KMS-11 (cell line): ENCODE results near the gene DLG2.
"Not testable (repeated sequence)": the region's sequence is repeated elsewhere in the genome, so short reads cannot be mapped to it uniquely, and the experiment has no call there.

ENCODE experiments used
- H2AFZ ChIP-seq: fragments of 200-600 bp; sonication (generic); 2 replicates; pipeline ENCODE4 v1.6.1; 2016; ENCODE audit warnings: antibody characterized with exemption, mixed run types, low read depth
- H3K27ac ChIP-seq: fragments of 200-600 bp; sonication (generic); 2 replicates; pipeline ENCODE4 v1.6.1; 2016; ENCODE audit warnings: mild to moderate bottlenecking, mixed run types
- H3K27me3 ChIP-seq: fragments of 200-600 bp; sonication (generic); 2 replicates; pipeline ENCODE4 v1.6.1; 2017; ENCODE audit warnings: mild to moderate bottlenecking, low read depth, mixed run types, moderate library complexity; ENCODE audit not compliant: insufficient read depth
- H3K36me3 ChIP-seq: fragments of 200-600 bp; sonication (generic); 2 replicates; pipeline ENCODE4 v1.6.1; 2017; ENCODE audit warnings: mild to moderate bottlenecking, mixed run types; ENCODE audit not compliant: insufficient read depth
- H3K4me1 ChIP-seq: fragments of 200-600 bp; sonication (generic); 2 replicates; pipeline ENCODE4 v1.6.1; 2016; ENCODE audit warnings: mild to moderate bottlenecking, low read depth, mixed run types; ENCODE audit not compliant: poor library complexity, severe bottlenecking
- H3K4me2 ChIP-seq: fragments of 200-600 bp; sonication (generic); 2 replicates; pipeline ENCODE4 v1.7.0; 2016; ENCODE audit warnings: mild to moderate bottlenecking, mixed run types
- H3K4me3 ChIP-seq: fragments of 200-600 bp; sonication (generic); IDR thresholded peaks from 2 replicates; pipeline ENCODE4 v1.6.1; 2017; ENCODE audit warnings: low read depth, low read length, mixed read lengths; ENCODE audit not compliant: insufficient read depth
- H3K79me2 ChIP-seq: fragments of 200-600 bp; sonication (generic); 2 replicates; pipeline ENCODE4 v1.6.1; 2016; ENCODE audit warnings: low read depth, mixed run types; ENCODE audit not compliant: insufficient read depth
- H3K9ac ChIP-seq: fragments of 200-600 bp; sonication (generic); 2 replicates; pipeline ENCODE4 v1.6.1; 2016; ENCODE audit warnings: mild to moderate bottlenecking, mixed run types
- H4K20me1 ChIP-seq: fragments of 200-600 bp; sonication (generic); 2 replicates; pipeline ENCODE4 v1.6.1; 2016; ENCODE audit warnings: mild to moderate bottlenecking, mixed run types; ENCODE audit not compliant: insufficient read depth
- TF ChIP-seq, protein P1 (sequence below): fragments of 200-600 bp; sonication (generic); conservative IDR thresholded peaks from 2 replicates; pipeline ENCODE4 v1.6.1; 2017; ENCODE audit warnings: low read depth, mild to moderate bottlenecking, antibody characterized with exemption, low read length, moderate library complexity, mixed read lengths

DLG2 gene

DNA sequence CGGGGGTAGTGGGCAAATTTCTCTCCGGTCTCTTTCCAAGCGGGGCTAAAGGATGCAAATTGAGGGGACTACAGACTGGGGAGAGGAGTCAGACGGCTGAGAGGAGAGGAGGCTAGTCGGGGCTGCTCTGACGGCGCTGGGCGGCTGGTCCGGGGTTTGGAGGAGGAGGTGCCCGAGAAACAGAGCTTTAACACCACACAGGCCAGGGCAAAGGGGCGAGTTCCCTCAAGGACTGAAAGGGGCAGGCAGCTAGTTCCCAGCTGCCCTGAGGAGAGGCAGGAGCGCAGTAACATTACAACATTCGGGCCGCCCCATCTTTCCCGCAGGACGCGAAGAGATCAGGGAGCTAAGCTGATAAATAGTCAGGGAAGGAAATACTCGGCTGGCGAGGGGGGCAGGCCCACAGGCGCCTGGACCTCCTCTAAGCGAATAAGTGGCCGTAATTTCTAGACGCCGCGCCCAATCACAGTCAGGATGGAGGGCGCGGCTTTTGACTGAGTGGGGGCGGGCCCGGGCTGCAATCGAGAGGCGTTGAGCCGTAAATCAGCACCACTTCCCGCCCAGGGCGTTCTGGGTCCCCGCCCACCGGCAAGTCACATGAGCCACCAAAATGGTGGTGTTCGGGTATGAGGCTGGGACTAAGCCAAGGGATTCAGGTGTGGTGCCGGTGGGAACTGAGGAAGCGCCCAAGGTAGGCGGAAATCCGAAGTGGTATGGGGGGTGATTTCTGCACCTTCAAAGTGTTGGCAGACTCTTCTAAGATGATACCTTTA, 1.0 kb upstream of the DLG2 start, which contains the start of gene TMEM126B:
TMEM126B (plus strand) TSS at position 596 of the 773 bp plus-strand sequence; CDS start at position 611, 15 bp downstream.
- Histone ChIP-seq H3K27ac (peak within 1 kb of the TSS; percentile 42), H3K79me2 (peaks cover 38% of the 10 kb centered on the region), H3K9ac (peak within 1 kb of the TSS; percentile 68), H3K27me3 (no peaks in the 10 kb centered on the region), H3K4me2 (peak within 1 kb of the TSS; percentile 48), H3K36me3 (no peaks in the 10 kb centered on the region), H4K20me1 (no peaks in the 10 kb centered on the region), H3K4me1 (peaks cover 16% of the 10 kb centered on the region), H3K4me3 (peak within 1 kb of the TSS; percentile 39), H2AFZ (peak within 1 kb of the TSS; percentile 94)
- TF ChIP-seq, protein P1, sequence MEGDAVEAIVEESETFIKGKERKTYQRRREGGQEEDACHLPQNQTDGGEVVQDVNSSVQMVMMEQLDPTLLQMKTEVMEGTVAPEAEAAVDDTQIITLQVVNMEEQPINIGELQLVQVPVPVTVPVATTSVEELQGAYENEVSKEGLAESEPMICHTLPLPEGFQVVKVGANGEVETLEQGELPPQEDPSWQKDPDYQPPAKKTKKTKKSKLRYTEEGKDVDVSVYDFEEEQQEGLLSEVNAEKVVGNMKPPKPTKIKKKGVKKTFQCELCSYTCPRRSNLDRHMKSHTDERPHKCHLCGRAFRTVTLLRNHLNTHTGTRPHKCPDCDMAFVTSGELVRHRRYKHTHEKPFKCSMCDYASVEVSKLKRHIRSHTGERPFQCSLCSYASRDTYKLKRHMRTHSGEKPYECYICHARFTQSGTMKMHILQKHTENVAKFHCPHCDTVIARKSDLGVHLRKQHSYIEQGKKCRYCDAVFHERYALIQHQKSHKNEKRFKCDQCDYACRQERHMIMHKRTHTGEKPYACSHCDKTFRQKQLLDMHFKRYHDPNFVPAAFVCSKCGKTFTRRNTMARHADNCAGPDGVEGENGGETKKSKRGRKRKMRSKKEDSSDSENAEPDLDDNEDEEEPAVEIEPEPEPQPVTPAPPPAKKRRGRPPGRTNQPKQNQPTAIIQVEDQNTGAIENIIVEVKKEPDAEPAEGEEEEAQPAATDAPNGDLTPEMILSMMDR: no peak

DNA sequence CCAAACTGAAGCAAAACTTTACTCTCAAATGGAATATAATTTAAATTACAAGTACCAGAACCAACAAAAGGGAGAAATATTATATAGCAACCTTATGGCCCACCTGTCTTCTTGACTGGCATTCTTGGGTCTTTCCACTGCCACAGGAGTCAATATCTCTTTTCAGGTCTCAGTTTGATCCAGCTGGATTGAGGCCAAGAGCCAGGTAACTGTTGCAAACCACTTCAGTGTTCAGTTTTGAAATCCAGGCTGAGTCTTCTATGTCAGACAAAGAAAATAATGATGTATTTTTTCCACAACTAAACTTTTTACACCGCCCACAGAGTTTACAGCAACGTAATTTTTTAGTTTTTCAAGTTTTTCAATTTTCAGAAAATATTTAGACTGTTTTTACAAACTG, 648 bp downstream of the DLG2 start:
- H4K20me1 ChIP-seq: no peaks in the 10 kb centered on the region
- H3K27me3 ChIP-seq: no peaks in the 10 kb centered on the region
- H3K27ac ChIP-seq: no peak overlapping the region
- TF ChIP-seq, protein P1: no peak
- peaks cover 16% of the 10 kb centered on the region for H3K4me1 ChIP-seq
- peak overlapping the region; percentile 48 for H3K4me2 ChIP-seq
- H3K79me2 ChIP-seq: peaks cover 29% of the 10 kb centered on the region
- peak overlapping the region; percentile 94; the same call in 1 of the 2 replicates for H2AFZ ChIP-seq
- H3K4me3 ChIP-seq: no peak overlapping the region
- no peaks in the 10 kb centered on the region for H3K36me3 ChIP-seq
- H3K9ac ChIP-seq: no peak overlapping the region; the same call in 1 of the 2 replicates

DNA sequence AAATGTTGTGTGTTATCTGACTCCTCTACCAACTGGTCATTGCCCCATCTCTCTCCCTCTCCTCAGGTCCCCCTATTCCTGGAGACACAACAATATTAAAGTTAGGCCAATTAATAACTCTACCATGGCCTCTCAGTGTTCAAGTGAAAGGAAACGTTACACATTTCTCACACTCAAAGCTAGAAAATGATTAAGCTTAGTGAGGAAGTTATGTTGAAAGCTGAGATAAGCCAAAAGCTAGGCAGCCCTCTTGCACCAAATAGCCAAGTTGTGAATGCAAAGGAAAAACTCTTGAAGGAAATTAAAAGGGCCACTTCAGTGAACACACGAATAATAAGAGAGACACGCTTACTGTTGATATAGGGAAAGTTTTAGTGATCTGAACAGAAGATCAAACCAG, 6.9 kb downstream of the DLG2 start:
- no peaks in the 10 kb centered on the region for H3K27me3 ChIP-seq
- H3K36me3 ChIP-seq: no peaks in the 10 kb centered on the region
- no peak overlapping the region for H3K4me3 ChIP-seq
- H3K27ac ChIP-seq: no peak overlapping the region
- no peaks in the 10 kb centered on the region for H4K20me1 ChIP-seq
- no peak overlapping the region for H3K4me2 ChIP-seq
- no peaks in the 10 kb centered on the region for H3K79me2 ChIP-seq
- TF ChIP-seq, protein P1: no peak
- H3K4me1 ChIP-seq: no peaks in the 10 kb centered on the region
- no peak overlapping the region for H3K9ac ChIP-seq
- H2AFZ ChIP-seq: no peak overlapping the region

DNA sequence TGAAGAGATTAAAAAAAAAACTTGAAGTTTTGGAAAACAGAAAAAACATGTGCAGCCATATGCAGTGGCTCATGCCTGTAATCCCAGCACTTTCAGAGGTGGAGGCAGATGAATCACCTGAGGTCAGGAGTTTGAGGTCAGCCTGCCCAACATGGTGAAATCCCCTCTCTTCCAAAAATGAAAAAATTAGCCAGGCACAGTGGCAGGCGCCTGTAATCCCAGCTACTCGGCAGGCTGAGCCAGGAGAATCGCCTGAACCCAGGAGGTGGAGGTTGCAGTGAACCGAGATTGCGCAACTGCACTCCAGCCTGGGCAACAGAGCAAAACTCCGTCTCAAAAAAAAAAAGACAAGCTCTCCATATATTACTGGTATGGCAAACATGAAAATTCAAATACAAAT, 7.6 kb downstream of the DLG2 start:
- no peak overlapping the region for H3K4me3 ChIP-seq
- no peak overlapping the region for H3K4me2 ChIP-seq
- H4K20me1 ChIP-seq: no peaks in the 10 kb centered on the region
- H3K27ac ChIP-seq: no peak overlapping the region
- no peaks in the 10 kb centered on the region for H3K36me3 ChIP-seq
- no peaks in the 10 kb centered on the region for H3K27me3 ChIP-seq
- no peaks in the 10 kb centered on the region for H3K79me2 ChIP-seq
- no peaks in the 10 kb centered on the region for H3K4me1 ChIP-seq
- no peak overlapping the region for H3K9ac ChIP-seq
- TF ChIP-seq, protein P1: no peak
- no peak overlapping the region for H2AFZ ChIP-seq

DNA sequence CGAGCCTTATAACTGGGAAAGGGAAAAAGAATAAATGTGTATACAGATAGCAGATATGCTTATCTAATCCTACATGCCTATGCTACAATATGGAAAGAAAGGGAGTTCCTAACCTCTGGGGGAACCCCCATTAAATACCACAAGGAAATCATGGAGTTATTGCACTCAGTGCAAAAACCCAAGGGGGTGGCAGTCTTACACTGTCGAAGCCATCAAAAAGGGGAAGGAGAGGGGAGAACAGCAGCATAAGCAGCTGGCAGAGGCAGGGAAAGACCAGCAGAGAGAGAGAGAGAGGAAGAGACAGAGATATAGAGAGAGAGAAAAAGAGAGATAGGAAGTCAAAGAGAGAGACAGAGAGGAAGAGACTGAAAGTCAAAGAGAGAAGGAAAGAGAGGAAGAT, 15.5 kb downstream of the DLG2 start:
- H3K9ac ChIP-seq, H2AFZ ChIP-seq, H3K4me1 ChIP-seq, H3K27ac ChIP-seq, H4K20me1 ChIP-seq, H3K4me2 ChIP-seq, H3K4me3 ChIP-seq, H3K36me3 ChIP-seq, H3K79me2 ChIP-seq, H3K27me3 ChIP-seq: not testable (repeated sequence)

DNA sequence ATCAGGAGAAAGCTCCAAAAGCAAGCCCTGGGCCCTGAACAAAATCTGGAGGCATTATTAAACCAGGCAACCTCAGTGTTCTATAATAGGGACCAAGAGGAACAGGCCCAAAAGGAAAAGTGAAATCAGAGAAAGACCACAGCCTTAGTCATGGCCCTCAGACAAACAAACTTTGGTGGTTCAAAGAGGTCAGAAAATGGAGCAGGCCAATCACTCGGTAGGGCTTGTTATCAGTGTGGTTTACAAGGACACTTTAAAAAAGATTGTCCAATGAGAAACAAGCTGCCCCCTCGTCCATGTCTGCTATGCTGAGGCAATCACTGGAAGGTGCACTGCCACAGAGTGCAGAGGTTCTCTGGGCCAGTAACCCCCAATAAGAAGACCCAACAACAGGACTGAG, 17.9 kb downstream of the DLG2 start:
- H3K4me2 ChIP-seq, H3K36me3 ChIP-seq, H3K27me3 ChIP-seq, H3K9ac ChIP-seq, H3K27ac ChIP-seq, H3K4me3 ChIP-seq, H3K79me2 ChIP-seq, H2AFZ ChIP-seq, H4K20me1 ChIP-seq: not testable (repeated sequence)
- peaks cover 11% of the 10 kb centered on the region for H3K4me1 ChIP-seq

DNA sequence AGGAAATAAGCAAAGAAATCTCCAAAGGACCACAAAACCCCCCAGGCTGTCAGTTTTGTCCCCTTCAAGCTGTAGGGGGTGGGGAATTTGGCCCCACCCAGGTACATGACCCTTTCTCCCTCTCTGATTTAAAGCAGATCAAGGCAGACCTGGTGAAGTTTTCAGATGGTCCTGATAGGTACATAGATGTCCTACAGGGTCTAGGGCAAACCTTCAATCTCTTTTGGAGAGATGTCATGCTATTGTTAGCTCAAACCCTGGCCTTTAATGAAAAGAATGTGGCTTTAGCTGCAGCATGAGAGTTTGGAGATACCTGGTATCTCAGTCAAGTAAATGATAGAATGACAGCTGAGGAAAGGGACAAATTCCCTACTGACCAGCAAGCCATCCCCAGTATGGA, 18.5 kb downstream of the DLG2 start:
- not testable (repeated sequence) for H3K27ac ChIP-seq, H2AFZ ChIP-seq, H4K20me1 ChIP-seq, H3K27me3 ChIP-seq, H3K9ac ChIP-seq, H3K4me2 ChIP-seq, H3K4me3 ChIP-seq, H3K36me3 ChIP-seq, H3K79me2 ChIP-seq
- peaks cover 12% of the 10 kb centered on the region for H3K4me1 ChIP-seq
